ENCODE data around the gene PAPPA. TPM values are rescaled to one million over a fixed set of nuclear protein-coding genes. Genes with fewer than 3 reads are reported as not detected.
A peak's percentile ranks its signal among the peaks of the same experiment; 100 is the strongest.

The PAPPA gene
- total RNA-seq, 1 experiment from 2014 or later = 7.0 TPM

- CTCF ChIA-PET = interaction anchor here (0.7 to 0.9 kb wide), 2 partner anchors 500 to 546 kb away, joined by 3 read pairs; no protein-coding TSS in a partner anchor
- no peak for DNase-seq (ENCODE audit: unreplicated experiment)
- Mint-ChIP-seq H3K4me1 (ENCODE audit: insufficient read depth, unreplicated experiment) (peaks cover 24% of the 10 kb centered on the region), H3K9me3 (ENCODE audit: unreplicated experiment) (no peaks in the 10 kb centered on the region), H3K4me3 (ENCODE audit: unreplicated experiment) (no peak overlapping the region), H3K27me3 (ENCODE audit: insufficient read depth, unreplicated experiment) (no peaks in the 10 kb centered on the region), H3K36me3 (ENCODE audit: insufficient read depth, unreplicated experiment) (peaks cover 21% of the 10 kb centered on the region), H3K27ac (ENCODE audit: low read depth, unreplicated experiment) (no peak overlapping the region)
- no TSS peak for BruUV-seq (replicated peaks)
- intact Hi-C loops (cut with micrococcal nuclease) = no loop called here
- POLR2A ChIA-PET = interaction anchor here (0.6 kb wide), 1 partner anchor 76 kb away, joined by 3 read pairs; no protein-coding TSS in a partner anchor
- TF ChIP-seq, protein P1, sequence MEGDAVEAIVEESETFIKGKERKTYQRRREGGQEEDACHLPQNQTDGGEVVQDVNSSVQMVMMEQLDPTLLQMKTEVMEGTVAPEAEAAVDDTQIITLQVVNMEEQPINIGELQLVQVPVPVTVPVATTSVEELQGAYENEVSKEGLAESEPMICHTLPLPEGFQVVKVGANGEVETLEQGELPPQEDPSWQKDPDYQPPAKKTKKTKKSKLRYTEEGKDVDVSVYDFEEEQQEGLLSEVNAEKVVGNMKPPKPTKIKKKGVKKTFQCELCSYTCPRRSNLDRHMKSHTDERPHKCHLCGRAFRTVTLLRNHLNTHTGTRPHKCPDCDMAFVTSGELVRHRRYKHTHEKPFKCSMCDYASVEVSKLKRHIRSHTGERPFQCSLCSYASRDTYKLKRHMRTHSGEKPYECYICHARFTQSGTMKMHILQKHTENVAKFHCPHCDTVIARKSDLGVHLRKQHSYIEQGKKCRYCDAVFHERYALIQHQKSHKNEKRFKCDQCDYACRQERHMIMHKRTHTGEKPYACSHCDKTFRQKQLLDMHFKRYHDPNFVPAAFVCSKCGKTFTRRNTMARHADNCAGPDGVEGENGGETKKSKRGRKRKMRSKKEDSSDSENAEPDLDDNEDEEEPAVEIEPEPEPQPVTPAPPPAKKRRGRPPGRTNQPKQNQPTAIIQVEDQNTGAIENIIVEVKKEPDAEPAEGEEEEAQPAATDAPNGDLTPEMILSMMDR (IDR thresholded peaks at IDR 0.05; ENCODE audit: unreplicated experiment) = no peak
These were observed 228.5 kb downstream of the PAPPA start for GRCh38 chr9:116382053-116382452.

DNA sequence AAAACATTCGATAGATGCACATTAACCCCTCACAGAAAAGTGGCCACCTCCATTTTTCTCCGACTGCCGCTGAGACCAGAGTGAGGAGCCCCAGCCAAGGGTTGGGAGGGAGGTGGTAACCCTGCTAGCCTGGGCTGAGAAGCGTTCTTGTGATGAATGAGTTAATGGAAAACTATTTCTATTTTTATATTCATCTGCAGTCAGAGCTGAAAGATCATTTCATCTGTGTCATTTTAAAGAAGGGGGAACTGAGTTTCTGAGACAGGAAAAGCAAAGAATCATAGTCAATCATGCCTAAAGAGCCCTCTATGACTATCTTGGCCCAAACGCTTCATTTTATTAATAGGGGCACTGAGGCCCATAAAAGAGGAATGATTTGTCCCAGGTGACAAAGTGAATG, 229.5 kb downstream of the PAPPA start:
- no peak for DNase-seq (ENCODE audit: unreplicated experiment)
- intact Hi-C loops (cut with micrococcal nuclease) = no loop called here
- no peak overlapping the region for H3K4me3 Mint-ChIP-seq (ENCODE audit: unreplicated experiment)
- no peaks in the 10 kb centered on the region for H3K27me3 Mint-ChIP-seq (ENCODE audit: insufficient read depth, unreplicated experiment)
- H3K27ac Mint-ChIP-seq (ENCODE audit: low read depth, unreplicated experiment) = no peak overlapping the region
- peaks cover 15% of the 10 kb centered on the region for H3K4me1 Mint-ChIP-seq (ENCODE audit: insufficient read depth, unreplicated experiment)
- no peaks in the 10 kb centered on the region for H3K9me3 Mint-ChIP-seq (ENCODE audit: unreplicated experiment)
- TF ChIP-seq, protein P1 (IDR thresholded peaks at IDR 0.05; ENCODE audit: unreplicated experiment) = no peak
- no TSS peak for BruUV-seq (replicated peaks)
- CTCF ChIA-PET = no interaction called here
- POLR2A ChIA-PET = no interaction called here
- peaks cover 20% of the 10 kb centered on the region for H3K36me3 Mint-ChIP-seq (ENCODE audit: insufficient read depth, unreplicated experiment)

DNA sequence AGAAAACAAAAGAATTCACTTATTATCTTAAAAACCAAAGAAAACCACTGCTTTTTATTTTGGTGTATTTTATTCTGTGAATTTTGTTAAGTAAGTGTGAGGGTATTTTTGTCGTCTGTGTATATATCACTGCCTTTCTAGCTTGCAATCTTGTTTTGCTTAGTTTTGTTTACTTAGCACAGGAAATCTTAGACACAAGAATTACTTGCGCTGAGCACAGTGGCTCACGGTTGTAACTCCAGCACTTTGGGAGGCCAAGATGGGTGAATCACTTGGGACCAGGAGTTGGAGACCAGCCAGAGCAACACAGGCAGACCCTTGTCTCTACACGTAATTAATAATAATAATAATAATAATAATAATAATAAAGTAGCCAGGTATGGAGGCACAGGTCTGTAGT, 230.3 kb downstream of the PAPPA start:
- Mint-ChIP-seq H3K36me3 (ENCODE audit: insufficient read depth, unreplicated experiment) (peaks cover 16% of the 10 kb centered on the region), H3K4me3 (ENCODE audit: unreplicated experiment) (no peak overlapping the region), H3K9me3 (ENCODE audit: unreplicated experiment) (no peaks in the 10 kb centered on the region), H3K4me1 (ENCODE audit: insufficient read depth, unreplicated experiment) (peaks cover 15% of the 10 kb centered on the region), H3K27me3 (ENCODE audit: insufficient read depth, unreplicated experiment) (no peaks in the 10 kb centered on the region), H3K27ac (ENCODE audit: low read depth, unreplicated experiment) (no peak overlapping the region)
- TF ChIP-seq, protein P1 (IDR thresholded peaks at IDR 0.05; ENCODE audit: unreplicated experiment) = no peak
- DNase-seq (ENCODE audit: unreplicated experiment) = peak; percentile 6
- ChIA-PET POLR2A (no interaction called here), CTCF (interaction anchor here (0.6 kb wide), 1 partner anchor 10 kb away, joined by 5 read pairs; no protein-coding TSS in a partner anchor)
- no TSS peak for BruUV-seq (replicated peaks)
- intact Hi-C loops (cut with micrococcal nuclease) = no loop called here

- Mint-ChIP-seq H3K27me3 (ENCODE audit: insufficient read depth, unreplicated experiment) (no peaks in the 10 kb centered on the region), H3K36me3 (ENCODE audit: insufficient read depth, unreplicated experiment) (peaks cover 18% of the 10 kb centered on the region), H3K9me3 (ENCODE audit: unreplicated experiment) (no peaks in the 10 kb centered on the region), H3K27ac (ENCODE audit: low read depth, unreplicated experiment) (no peak overlapping the region), H3K4me1 (ENCODE audit: insufficient read depth, unreplicated experiment) (peaks cover 10% of the 10 kb centered on the region), H3K4me3 (ENCODE audit: unreplicated experiment) (no peak overlapping the region)
- ChIA-PET POLR2A (no interaction called here), CTCF (interaction anchor here (0.6 kb wide), 2 partner anchors 43 to 677 kb away, joined by 4 read pairs; no protein-coding TSS in a partner anchor)
- no peak for DNase-seq (ENCODE audit: unreplicated experiment)
- intact Hi-C loops (cut with micrococcal nuclease) = no loop called here
- no TSS peak for BruUV-seq (replicated peaks)
- TF ChIP-seq, protein P1 (IDR thresholded peaks at IDR 0.05; ENCODE audit: unreplicated experiment) = no peak
These were observed 234.5 kb downstream of the PAPPA start for GRCh38 chr9:116387934-116388698.
